GM18873 (cell line): ENCODE data around the gene STXBP5L.
"Not testable (repeated sequence)": the region's sequence is repeated elsewhere in the genome, so short reads cannot be mapped to it uniquely, and the experiment has no call there.

Experiments
- ATAC-seq: cut with Tn5 transposase; IDR thresholded peaks from one replicate; pipeline ENCODE4 v1.9.1; 2021; ENCODE audit warnings: mild to moderate bottlenecking, moderate library complexity, moderate number of reproducible peaks; ENCODE audit not compliant: unreplicated experiment, low FRiP score

STXBP5L gene

GRCh38 chr3:121223116-121223515 is 315.1 kb downstream of the STXBP5L start:
- no peak for ATAC-seq

GRCh38 chr3:121228971-121229370 is 321.0 kb downstream of the STXBP5L start:
- no peak for ATAC-seq

GRCh38 chr3:121230194-121230593 is 322.2 kb downstream of the STXBP5L start:
- ATAC-seq: not testable (repeated sequence)

- ATAC-seq: no peak
These were observed 323.9 kb downstream of the STXBP5L start for GRCh38 chr3:121231872-121232271.

GRCh38 chr3:121232309-121233225 is 324.6 kb downstream of the STXBP5L start:
- no peak for ATAC-seq

GRCh38 chr3:121243208-121243607 is 335.2 kb downstream of the STXBP5L start:
- ATAC-seq: no peak

- no peak for ATAC-seq
These were observed 344.7 kb downstream of the STXBP5L start for GRCh38 chr3:121252676-121253075.

- no peak for ATAC-seq
These were observed 361.4 kb downstream of the STXBP5L start for GRCh38 chr3:121269389-121269788.

GRCh38 chr3:121274411-121274810 is 366.4 kb downstream of the STXBP5L start:
- no peak for ATAC-seq

- ATAC-seq: no peak
These were observed 387.4 kb downstream of the STXBP5L start for GRCh38 chr3:121295452-121295851.

GRCh38 chr3:121295979-121296378 is 388.0 kb downstream of the STXBP5L start:
- no peak for ATAC-seq

GRCh38 chr3:121324320-121324719 is 416.3 kb downstream of the STXBP5L start:
- no peak for ATAC-seq

GRCh38 chr3:121330118-121330517 is 422.1 kb downstream of the STXBP5L start:
- ATAC-seq: no peak

GRCh38 chr3:121330634-121331033 is 422.6 kb downstream of the STXBP5L start:
- ATAC-seq: no peak

GRCh38 chr3:121355960-121356359 is 448.0 kb downstream of the STXBP5L start:
- not testable (repeated sequence) for ATAC-seq

GRCh38 chr3:121362035-121362734 is 454.2 kb downstream of the STXBP5L start:
- ATAC-seq: no peak

GRCh38 chr3:121388308-121388707 is 480.3 kb downstream of the STXBP5L start:
- ATAC-seq: not testable (repeated sequence)

- ATAC-seq: not testable (repeated sequence)
These were observed 488.0 kb downstream of the STXBP5L start for GRCh38 chr3:121395967-121396366.

- ATAC-seq: not testable (repeated sequence)
These were observed 490.0 kb downstream of the STXBP5L start for GRCh38 chr3:121398051-121398450.

- ATAC-seq: no peak
These were observed 491.8 kb downstream of the STXBP5L start for GRCh38 chr3:121399820-121400219.

- no peak for ATAC-seq
These were observed 497.6 kb downstream of the STXBP5L start for GRCh38 chr3:121405631-121406030.
